Coronary artery (tissue), 2 donors: Measurements from ENCODE around the gene CACNA1A.
"Not testable (repeated sequence)": the region's sequence is repeated elsewhere in the genome, so short reads cannot be mapped to it uniquely, and the experiment has no call there.

Source experiments
- DNase-seq: peaks from one replicate; pipeline ENCODE4 v3.0.0-alpha.2; 2017; ENCODE audit warnings: low spot score
- H3K27ac ChIP-seq, 2 donors: fragments of 200-600 bp; sonication (generic); one replicate each; pipeline ENCODE4 v1.5.1; 2016 to 2019
- H3K4me3 ChIP-seq: fragments of 200-600 bp; sonication (generic); 2 replicates; pipeline ENCODE4 v1.5.1; 2016; ENCODE audit warnings: mild to moderate bottlenecking, moderate library complexity
- CTCF ChIP-seq: fragments of 200-600 bp; sonication (generic); IDR thresholded peaks from one replicate; pipeline ENCODE4 v1.5.1; 2019; ENCODE audit warnings: antibody characterized with exemption

The CACNA1A gene

GRCh38 chr19:13270514-13271105, 235.7 kb downstream of the CACNA1A start:
- Histone ChIP-seq H3K4me3 (no peak overlapping the region), H3K27ac (no peak overlapping the region)
- DNase-seq: no peak
- TF ChIP-seq CTCF: no peak

GRCh38 chr19:13269348-13269747, 236.9 kb downstream of the CACNA1A start:
- Histone ChIP-seq H3K27ac (no peak overlapping the region), H3K4me3 (no peak overlapping the region)
- DNase-seq: no peak
- TF ChIP-seq CTCF: no peak

GRCh38 chr19:13267889-13268288, 238.4 kb downstream of the CACNA1A start:
- TF ChIP-seq CTCF: no peak
- Histone ChIP-seq H3K4me3 (no peak overlapping the region), H3K27ac (no peak overlapping the region)
- no peak for DNase-seq

GRCh38 chr19:13267131-13267530, 239.1 kb downstream of the CACNA1A start:
- DNase-seq: no peak
- no peak for TF ChIP-seq CTCF
- H3K27ac ChIP-seq: no peak overlapping the region

GRCh38 chr19:13262450-13262849, 243.8 kb downstream of the CACNA1A start:
- TF ChIP-seq CTCF: peak; percentile 24
- no peak overlapping the region for H3K27ac ChIP-seq
- H3K4me3 ChIP-seq: no peak overlapping the region
- no peak for DNase-seq

More at GRCh38 chr19:13267131-13267530, 239.1 kb downstream of the CACNA1A start:
- H3K4me3 ChIP-seq: no peak overlapping the region

- no peak overlapping the region for H3K4me3 ChIP-seq
- no peak for DNase-seq
- TF ChIP-seq CTCF: no peak
- no peak overlapping the region for H3K27ac ChIP-seq
Measured at GRCh38 chr19:13260883-13261653, 245.2 kb downstream of the CACNA1A start.

- DNase-seq: no peak
- Histone ChIP-seq H3K4me3 (no peak overlapping the region), H3K27ac (no peak overlapping the region)
- no peak for TF ChIP-seq CTCF
Measured at GRCh38 chr19:13256918-13257317, 249.4 kb downstream of the CACNA1A start.

- not testable (repeated sequence) for H3K4me3 ChIP-seq, H3K27ac ChIP-seq, DNase-seq
Measured at GRCh38 chr19:13256398-13256797, 249.9 kb downstream of the CACNA1A start.
